Mesenchymal stem cell (in vitro differentiated cells and primary cell): Measurements from ENCODE around the gene MDFI.

Experiments used
- DNase-seq: peaks from one replicate; pipeline ENCODE4 v3.0.0-alpha.2; 2013
- H2AFZ ChIP-seq: one replicate; pipeline ENCODE4 v1.6.1; 2013; ENCODE audit warnings: low read depth, mild to moderate bottlenecking, control low read depth, inconsistent platforms, low read length, moderate library complexity
- H2AK5ac ChIP-seq: 2 replicates; pipeline ENCODE4 v1.6.1; 2013; ENCODE audit warnings: low read length, moderate library complexity, mild to moderate bottlenecking, inconsistent platforms; ENCODE audit not compliant: severe bottlenecking
- H2BK120ac ChIP-seq: one replicate; pipeline ENCODE4 v1.6.1; 2013; ENCODE audit warnings: low read depth, mild to moderate bottlenecking, inconsistent platforms, low read length, moderate library complexity
- H2BK12ac ChIP-seq, 2 experiments: one replicate each; pipeline ENCODE4 v1.6.1; 2013; ENCODE audit warnings: inconsistent platforms in 2 of 2, low read length in 2 of 2, mild to moderate bottlenecking in 2 of 2, moderate library complexity in 2 of 2, control low read depth in 1 of 2
- H2BK15ac ChIP-seq: one replicate; pipeline ENCODE4 v1.6.1; 2013; ENCODE audit warnings: mild to moderate bottlenecking, low read depth, inconsistent platforms; ENCODE audit not compliant: poor library complexity, severe bottlenecking
- H2BK5ac ChIP-seq: 2 replicates; pipeline ENCODE4 v1.6.1; 2013; ENCODE audit warnings: low read depth, mild to moderate bottlenecking, low read length, control low read depth, inconsistent platforms; ENCODE audit not compliant: poor library complexity, severe bottlenecking
- H3K14ac ChIP-seq, 2 experiments: one replicate each; pipeline ENCODE4 v1.6.1; 2013; ENCODE audit warnings: inconsistent platforms in 2 of 2, low read length in 2 of 2, control low read depth in 1 of 2, mild to moderate bottlenecking in 1 of 2, moderate library complexity in 1 of 2
- H3K18ac ChIP-seq, 2 experiments: one replicate each; pipeline ENCODE4 v1.6.1; 2013; ENCODE audit warnings: inconsistent platforms in 2 of 2, low read length in 2 of 2, control low read depth in 1 of 2, low read depth in 1 of 2, mild to moderate bottlenecking in 1 of 2
- H3K23ac ChIP-seq, 2 experiments: one replicate each; pipeline ENCODE4 v1.6.1; 2013; ENCODE audit warnings: inconsistent platforms in 2 of 2, low read length in 2 of 2, mild to moderate bottlenecking in 2 of 2, moderate library complexity in 2 of 2, control low read depth in 1 of 2
- H3K27ac ChIP-seq: 2 replicates; pipeline ENCODE4 v1.5.1; 2013; ENCODE audit warnings: mild to moderate bottlenecking, moderate library complexity, low read length, control low read depth, inconsistent platforms; ENCODE audit not compliant: poor library complexity, severe bottlenecking
- H3K27me3 ChIP-seq, 2 experiments: 2 replicates each; pipeline versions ENCODE4 v1.6.1 to v1.7.0; 2013; ENCODE audit warnings: low read length in 2 of 2, mild to moderate bottlenecking in 2 of 2, moderate library complexity in 2 of 2, control low read depth in 1 of 2, inconsistent platforms in 1 of 2; ENCODE audit not compliant: control insufficient read depth in 1 of 2, insufficient read depth in 1 of 2
- H3K36me3 ChIP-seq, 2 experiments: 2 replicates each; pipeline versions ENCODE4 v1.6.1 to v1.7.0; 2013; ENCODE audit warnings: low read length in 2 of 2, control low read depth in 1 of 2, inconsistent platforms in 1 of 2, low read depth in 1 of 2, mild to moderate bottlenecking in 1 of 2; ENCODE audit not compliant: insufficient read depth in 2 of 2, control insufficient read depth in 1 of 2
- H3K4ac ChIP-seq, 2 experiments: one replicate each; pipeline ENCODE4 v1.6.1; 2013; ENCODE audit warnings: inconsistent platforms in 2 of 2, low read length in 2 of 2, mild to moderate bottlenecking in 2 of 2, moderate library complexity in 2 of 2, control low read depth in 1 of 2, low read depth in 1 of 2
- H3K4me1 ChIP-seq: 2 replicates; pipeline ENCODE4 v1.6.1; 2013; ENCODE audit warnings: low read depth, low read length, control low read depth; ENCODE audit not compliant: control insufficient read depth, insufficient read depth
- H3K4me2 ChIP-seq: 2 replicates; pipeline ENCODE4 v1.6.1; 2013; ENCODE audit warnings: low read length, mild to moderate bottlenecking, inconsistent platforms; ENCODE audit not compliant: poor library complexity, severe bottlenecking
- H3K4me3 ChIP-seq, 2 experiments: 2 replicates each; pipeline versions ENCODE4 v1.5.1 to v1.7.0; 2013; ENCODE audit warnings: low read length in 2 of 2, mild to moderate bottlenecking in 2 of 2, control low read depth in 1 of 2, low read depth in 1 of 2; ENCODE audit not compliant: insufficient read depth in 1 of 2
- H3K79me1 ChIP-seq: replicated peaks from 2 replicates; pipeline ENCODE4 v1.6.1; 2013; ENCODE audit warnings: mild to moderate bottlenecking, control low read depth, low read length, inconsistent platforms; ENCODE audit not compliant: poor library complexity, severe bottlenecking
- H3K9ac ChIP-seq: 2 replicates; pipeline ENCODE4 v1.7.0; 2013; ENCODE audit warnings: mild to moderate bottlenecking, low read length, moderate library complexity
- H3K9me3 ChIP-seq: 2 replicates; pipeline ENCODE4 v1.7.0; 2013; ENCODE audit warnings: mild to moderate bottlenecking, low read length; ENCODE audit not compliant: control insufficient read depth
- H4K8ac ChIP-seq: one replicate; pipeline ENCODE4 v1.6.1; 2013; ENCODE audit warnings: inconsistent platforms, mild to moderate bottlenecking, low read length, moderate library complexity
- H4K91ac ChIP-seq: one replicate; pipeline ENCODE4 v1.6.1; 2013; ENCODE audit warnings: mild to moderate bottlenecking, low read length, inconsistent platforms
- WGBS: methylation state at CpG from one replicate; pipeline ENCODE4 v1.1.7; 2013; ENCODE audit warnings: mixed read lengths; 5-methylcytosine and 5-hydroxymethylcytosine counted together

Gene MDFI

DNA sequence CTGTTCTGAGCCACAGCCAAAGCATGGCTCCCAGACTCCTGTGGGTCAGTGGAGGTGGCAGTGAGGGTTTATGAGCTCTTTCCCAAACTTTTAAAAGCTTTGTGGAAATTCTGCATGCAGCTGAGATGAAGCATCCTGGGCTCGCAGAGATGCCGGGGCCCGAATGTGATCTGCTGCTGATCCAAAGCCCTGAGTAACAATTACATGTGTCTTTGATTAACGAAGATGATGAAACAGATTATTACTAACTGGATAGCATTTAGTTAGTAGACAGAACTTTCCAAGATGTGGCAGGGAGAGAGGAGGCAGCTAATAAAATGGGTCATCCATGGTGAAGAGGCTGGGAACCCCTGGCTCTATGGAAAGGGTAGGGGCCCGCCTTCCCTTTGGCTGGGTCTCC, 43.9 kb upstream of the MDFI start:
- H2AFZ ChIP-seq = no peak overlapping the region
- H2BK120ac ChIP-seq = no peak overlapping the region
- no peak overlapping the region for H2BK12ac ChIP-seq
- no peak overlapping the region for H3K23ac ChIP-seq
- no peaks in the 10 kb centered on the region for H3K27me3 ChIP-seq
- peaks cover 1% of the 10 kb centered on the region for H3K4me1 ChIP-seq
- H3K79me1 ChIP-seq = no peaks in the 10 kb centered on the region
- H2BK15ac ChIP-seq = no peak overlapping the region
- H4K91ac ChIP-seq = no peak overlapping the region
- H3K18ac ChIP-seq = no peak overlapping the region
- no peak overlapping the region for H3K4ac ChIP-seq
- no peak overlapping the region for H3K4me2 ChIP-seq
- H3K36me3 ChIP-seq = peaks cover 25 to 87% of the 10 kb centered on the region in 2 experiments
- peak overlapping the region; percentile 50 for H3K9ac ChIP-seq
- WGBS = over 99% methylated on average over 4 of the region's 5 CpGs
- no peak overlapping the region for H2BK5ac ChIP-seq
- H3K4me3 ChIP-seq = no peak overlapping the region
- H3K27ac ChIP-seq = no peak overlapping the region
- DNase-seq = no peak
- H3K9me3 ChIP-seq = no peaks in the 10 kb centered on the region
- no peak overlapping the region for H4K8ac ChIP-seq
- no peak overlapping the region for H3K14ac ChIP-seq
- H2AK5ac ChIP-seq = no peak overlapping the region

DNA sequence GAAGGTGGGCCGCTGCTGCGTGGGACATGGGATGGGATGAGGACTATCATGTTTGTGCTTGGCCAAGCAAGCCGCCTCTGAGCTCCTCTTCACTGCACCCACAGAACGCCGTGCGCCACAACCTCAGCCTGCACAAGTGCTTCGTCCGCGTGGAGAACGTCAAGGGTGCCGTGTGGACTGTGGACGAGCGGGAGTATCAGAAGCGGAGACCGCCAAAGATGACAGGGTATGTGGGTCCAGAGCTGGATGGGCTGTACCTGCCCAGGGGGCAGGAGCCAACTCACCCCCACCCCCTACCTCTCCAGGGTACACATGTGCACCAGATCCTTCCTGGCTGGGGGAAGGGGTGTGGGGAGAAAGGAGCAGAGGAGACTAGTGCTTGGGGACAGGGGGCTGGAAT, 43.5 kb upstream of the MDFI start:
- no peak overlapping the region for H3K23ac ChIP-seq
- no peak overlapping the region for H2BK12ac ChIP-seq
- H3K79me1 ChIP-seq = no peaks in the 10 kb centered on the region
- no peaks in the 10 kb centered on the region for H3K27me3 ChIP-seq
- no peak overlapping the region for H2AK5ac ChIP-seq
- no peak overlapping the region for H3K4me3 ChIP-seq
- H2AFZ ChIP-seq = no peak overlapping the region
- H2BK5ac ChIP-seq = no peak overlapping the region
- no peak overlapping the region for H3K27ac ChIP-seq
- H3K9ac ChIP-seq = no peak overlapping the region
- H3K36me3 ChIP-seq = peaks cover 25 to 86% of the 10 kb centered on the region in 2 experiments
- H3K4ac ChIP-seq = no peak overlapping the region
- H3K14ac ChIP-seq = no peak overlapping the region
- 96% methylated on average over 15 of the region's 15 CpGs for WGBS
- DNase-seq = no peak
- H3K18ac ChIP-seq = no peak overlapping the region
- no peaks in the 10 kb centered on the region for H3K9me3 ChIP-seq
- H2BK15ac ChIP-seq = no peak overlapping the region
- no peak overlapping the region for H3K4me2 ChIP-seq
- no peak overlapping the region for H4K91ac ChIP-seq
- H2BK120ac ChIP-seq = no peak overlapping the region
- H3K4me1 ChIP-seq = peaks cover 1% of the 10 kb centered on the region
- H4K8ac ChIP-seq = no peak overlapping the region

DNA sequence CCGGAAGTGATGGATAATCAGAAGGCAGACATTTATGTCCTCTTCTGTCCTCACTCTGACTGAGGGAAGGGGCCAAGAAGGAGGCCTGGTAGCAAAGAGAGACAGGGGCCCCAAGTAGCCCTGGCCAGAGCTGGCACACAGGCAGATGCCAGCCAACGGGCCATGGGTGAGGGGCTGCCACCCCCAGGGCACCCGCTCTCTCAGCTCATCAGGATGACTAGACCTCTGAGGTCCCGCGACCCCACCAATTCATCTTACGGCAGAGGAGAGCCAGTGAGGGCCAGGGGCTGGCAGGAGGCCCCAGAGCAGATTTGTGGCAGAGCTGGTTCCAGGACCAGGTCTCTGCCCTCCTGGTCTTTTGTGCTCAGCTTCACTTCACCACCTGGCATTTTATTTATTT, 43.1 kb upstream of the MDFI start:
- H3K14ac ChIP-seq = no peak overlapping the region
- no peak overlapping the region for H2AK5ac ChIP-seq
- H3K4me3 ChIP-seq = no peak overlapping the region
- no peaks in the 10 kb centered on the region for H3K27me3 ChIP-seq
- no peak overlapping the region for H3K4me2 ChIP-seq
- no peak overlapping the region for H3K18ac ChIP-seq
- no peak overlapping the region for H3K9ac ChIP-seq
- H2BK12ac ChIP-seq = no peak overlapping the region
- no peaks in the 10 kb centered on the region for H3K79me1 ChIP-seq
- WGBS = 94% methylated on average over 6 of the region's 6 CpGs
- no peak overlapping the region for H3K4ac ChIP-seq
- H2BK120ac ChIP-seq = no peak overlapping the region
- H2BK15ac ChIP-seq = no peak overlapping the region
- H3K4me1 ChIP-seq = peaks cover 1% of the 10 kb centered on the region
- H2AFZ ChIP-seq = no peak overlapping the region
- H2BK5ac ChIP-seq = no peak overlapping the region
- peaks cover 23 to 86% of the 10 kb centered on the region in 2 experiments for H3K36me3 ChIP-seq
- no peak overlapping the region for H4K91ac ChIP-seq
- no peak overlapping the region for H3K23ac ChIP-seq
- H3K27ac ChIP-seq = no peak overlapping the region
- no peaks in the 10 kb centered on the region for H3K9me3 ChIP-seq
- no peak for DNase-seq
- no peak overlapping the region for H4K8ac ChIP-seq

DNA sequence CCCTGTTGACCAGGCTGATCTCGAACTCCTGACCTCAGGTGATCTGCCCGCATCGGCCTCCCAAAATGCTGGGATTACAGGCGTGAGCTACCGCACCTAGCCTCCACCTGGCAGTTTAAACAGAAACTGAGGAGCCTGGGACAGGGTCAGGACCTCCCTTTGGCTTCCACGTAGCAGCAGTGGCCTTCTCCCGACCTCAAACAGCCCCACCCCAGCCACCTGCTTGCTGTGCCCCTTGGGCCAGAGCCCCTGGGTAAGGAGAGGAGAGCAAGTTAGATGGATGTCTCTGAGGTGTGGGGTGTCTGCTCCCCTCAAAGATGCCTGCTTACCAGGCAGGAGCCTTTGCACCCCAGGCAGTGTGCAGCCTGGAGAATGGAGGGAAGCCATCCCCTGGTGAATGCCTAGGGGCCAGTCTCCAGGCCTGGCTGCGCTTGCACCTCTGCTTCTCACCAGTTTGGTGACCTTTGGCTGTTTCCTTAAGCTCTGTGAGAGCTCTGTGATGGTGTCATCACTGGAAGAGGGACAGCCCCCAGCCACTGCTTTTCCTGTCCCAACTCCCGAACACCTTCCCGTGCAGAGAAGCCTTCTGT, 42.1 kb upstream of the MDFI start:
- H3K9me3 ChIP-seq = no peaks in the 10 kb centered on the region
- no peak overlapping the region for H2BK5ac ChIP-seq
- H2BK120ac ChIP-seq = no peak overlapping the region
- H3K9ac ChIP-seq = no peak overlapping the region
- no peak overlapping the region for H4K91ac ChIP-seq
- peaks cover 14 to 85% of the 10 kb centered on the region in 2 experiments for H3K36me3 ChIP-seq
- H3K27me3 ChIP-seq = no peaks in the 10 kb centered on the region
- no peaks in the 10 kb centered on the region for H3K79me1 ChIP-seq
- no peak overlapping the region for H3K23ac ChIP-seq
- H3K4me2 ChIP-seq = no peak overlapping the region
- no peak overlapping the region for H3K4me3 ChIP-seq
- no peak overlapping the region for H3K14ac ChIP-seq
- H3K4me1 ChIP-seq = peaks cover 1% of the 10 kb centered on the region
- H3K27ac ChIP-seq = no peak overlapping the region
- no peak overlapping the region for H2BK15ac ChIP-seq
- no peak overlapping the region for H2AFZ ChIP-seq
- no peak for DNase-seq
- 90% methylated on average over 9 of the region's 10 CpGs for WGBS
- no peak overlapping the region for H2BK12ac ChIP-seq
- no peak overlapping the region for H3K4ac ChIP-seq
- H2AK5ac ChIP-seq = no peak overlapping the region
- no peak overlapping the region for H3K18ac ChIP-seq
- H4K8ac ChIP-seq = no peak overlapping the region
